Peyer's patch (tissue), 4 donors: ENCODE measurements around the gene HBD. TPM values are rescaled to one million over a fixed set of nuclear protein-coding genes. Genes with fewer than 3 reads are reported as not detected.

Experiments
- DNase-seq, 3 donors: peaks; one replicate each; pipeline ENCODE4 v3.0.0-alpha.2; 2017 to 2019
- H3K27ac ChIP-seq, 4 donors: fragments of 200-600 bp; sonication (generic); one replicate each; pipeline ENCODE4 v1.5.1; 2016 to 2019
- H3K27me3 ChIP-seq, 2 donors: fragments of 200-600 bp; sonication (generic); one replicate each; pipeline ENCODE4 v1.5.1; 2019
- H3K36me3 ChIP-seq, 3 donors: fragments of 200-600 bp; sonication (generic); one replicate each; pipeline ENCODE4 v1.5.1; 2016 to 2019
- H3K4me1 ChIP-seq, 4 donors: fragments of 200-600 bp; sonication (generic); one replicate each; pipeline ENCODE4 v1.5.1; 2016 to 2019
- H3K4me3 ChIP-seq, 4 donors: fragments of 200-600 bp; sonication (generic); 1 replicate in 3 of 4; 2 replicates in 1 of 4; pipeline ENCODE4 v1.5.1; 2016 to 2019; ENCODE audit warnings: mild to moderate bottlenecking in 1 of 4
- H3K9me3 ChIP-seq, 4 donors: fragments of 200-600 bp; sonication (generic); one replicate each; pipeline ENCODE4 v1.5.1; 2016 to 2019; ENCODE audit warnings: mild to moderate bottlenecking in 1 of 4
- CTCF ChIP-seq, 6 experiments: fragments of 450-650 bp in 4 of 6; fragments of 200-600 bp in 2 of 6; sonication (generic) in 1 of 6; IDR thresholded peaks; one replicate each; pipeline ENCODE4 v1.5.1; 2017 to 2019; ENCODE audit warnings: antibody characterized with exemption in 6 of 6, mild to moderate bottlenecking in 3 of 6, moderate library complexity in 1 of 6
- POLR2A ChIP-seq, 2 donors: fragments of 450-650 bp; IDR thresholded peaks; one replicate each; pipeline ENCODE4 v1.5.1; 2017; ENCODE audit warnings: antibody characterized with exemption in 2 of 2, mild to moderate bottlenecking in 2 of 2, moderate library complexity in 2 of 2
- total RNA-seq, 4 donors: library from RNA; depleted of rRNA; stranded (reverse); fragments of >200 nt; gene quantifications; one replicate each; pipeline ENCODE4 v1.1.0, GENCODE V29; 2016

HBD gene
- total RNA-seq, 4 donors from 2014 or later, result not detected

DNA sequence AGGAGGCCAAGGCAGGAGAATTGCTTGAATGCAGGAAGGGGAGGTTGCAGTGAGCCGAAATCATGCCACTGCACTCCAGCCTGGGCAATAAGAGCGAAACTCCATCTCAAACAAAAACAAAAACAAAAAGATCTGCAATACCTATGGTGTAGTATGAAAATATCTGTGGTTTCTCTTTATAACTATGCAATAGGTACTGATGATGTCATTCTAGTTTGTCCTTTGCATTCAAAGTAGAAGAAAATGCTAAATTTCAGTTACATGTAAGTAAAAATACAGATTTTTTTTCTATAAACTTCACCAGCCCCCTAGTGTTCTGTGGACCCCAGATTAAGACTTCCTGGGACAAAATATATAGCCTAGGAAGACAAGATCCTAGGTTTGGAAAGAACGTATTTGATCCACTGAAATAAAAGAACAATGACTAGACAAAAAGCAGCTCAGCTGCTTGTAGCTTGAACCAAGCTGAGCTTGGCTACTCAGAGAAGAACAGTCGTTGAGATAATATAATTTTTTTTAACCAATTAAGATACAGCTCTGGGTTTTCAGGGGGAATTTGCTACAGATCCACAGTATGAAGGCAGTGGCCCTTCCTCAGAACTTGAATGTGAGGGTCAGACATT is 38.2 kb upstream of the HBD start:
- no peaks in the 10 kb centered on the region for H3K27me3 ChIP-seq
- no peak for DNase-seq
- TF ChIP-seq POLR2A (IDR thresholded peaks at IDR 0.05), result no peak
- TF ChIP-seq CTCF (IDR thresholded peaks at IDR 0.05), result no peak
- no peaks in the 10 kb centered on the region for H3K4me1 ChIP-seq
- H3K4me3 ChIP-seq, result no peak overlapping the region
- H3K27ac ChIP-seq, result no peak overlapping the region
- no peaks in the 10 kb centered on the region for H3K36me3 ChIP-seq
- no peaks in the 10 kb centered on the region for H3K9me3 ChIP-seq

GRCh38 chr11:5269715-5270147 is 35.4 kb upstream of the HBD start, which contains the start of gene HBE1:
Gene HBE1 (minus strand): TSS chr11:5269945. CDS start chr11:5269890, 55 bp downstream.
- Histone ChIP-seq H3K4me3 (no peak within 1 kb of the TSS), H3K36me3 (no peaks in the 10 kb centered on the region), H3K9me3 (no peaks in the 10 kb centered on the region), H3K4me1 (no peaks in the 10 kb centered on the region), H3K27me3 (no peaks in the 10 kb centered on the region), H3K27ac (no peak within 1 kb of the TSS)
- DNase-seq, result no peak
- TF ChIP-seq POLR2A (IDR thresholded peaks at IDR 0.05) (no peak), CTCF (IDR thresholded peaks at IDR 0.05) (no peak)

- H3K4me1 ChIP-seq, result no peaks in the 10 kb centered on the region
- no peaks in the 10 kb centered on the region for H3K36me3 ChIP-seq
- TF ChIP-seq POLR2A (IDR thresholded peaks at IDR 0.05) (no peak), CTCF (IDR thresholded peaks at IDR 0.05) (no peak)
- no peak overlapping the region for H3K27ac ChIP-seq
- no peaks in the 10 kb centered on the region for H3K9me3 ChIP-seq
- H3K27me3 ChIP-seq, result no peaks in the 10 kb centered on the region
- DNase-seq, result no peak
- H3K4me3 ChIP-seq, result no peak overlapping the region
Observed at GRCh38 chr11:5267033-5267563, 32.8 kb upstream of the HBD start.

GRCh38 chr11:5266609-5267008 is 32.3 kb upstream of the HBD start:
- Histone ChIP-seq H3K27me3 (no peaks in the 10 kb centered on the region), H3K4me1 (no peaks in the 10 kb centered on the region), H3K36me3 (no peaks in the 10 kb centered on the region), H3K9me3 (no peaks in the 10 kb centered on the region), H3K4me3 (no peak overlapping the region), H3K27ac (no peak overlapping the region)
- DNase-seq, result no peak
- TF ChIP-seq CTCF (IDR thresholded peaks at IDR 0.05), result no peak
- TF ChIP-seq POLR2A (IDR thresholded peaks at IDR 0.05), result no peak

DNA sequence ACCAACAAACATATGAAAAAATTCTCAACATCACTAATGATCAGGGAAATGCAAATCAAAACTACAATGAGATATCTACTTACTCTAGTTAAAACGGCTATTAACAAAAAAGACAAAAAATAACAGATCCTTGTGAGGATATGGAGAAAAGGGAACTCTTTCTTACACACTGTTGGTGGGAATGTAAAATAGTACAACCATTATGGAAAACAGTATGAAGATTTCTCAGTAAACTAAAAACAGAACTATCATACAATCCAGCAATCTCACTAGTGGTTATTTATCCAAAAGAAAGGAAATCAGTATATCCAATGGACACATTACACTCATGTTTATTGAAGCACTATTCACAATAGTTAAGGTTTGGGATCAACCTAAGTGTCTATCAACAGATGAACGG is 31.5 kb upstream of the HBD start:
- no peaks in the 10 kb centered on the region for H3K27me3 ChIP-seq
- no peaks in the 10 kb centered on the region for H3K36me3 ChIP-seq
- no peak for TF ChIP-seq POLR2A (IDR thresholded peaks at IDR 0.05)
- no peak for TF ChIP-seq CTCF (IDR thresholded peaks at IDR 0.05)
- H3K4me3 ChIP-seq, result no peak overlapping the region
- H3K27ac ChIP-seq, result no peak overlapping the region
- H3K4me1 ChIP-seq, result no peaks in the 10 kb centered on the region
- no peaks in the 10 kb centered on the region for H3K9me3 ChIP-seq
- no peak for DNase-seq
